PC-3 (cell line): Measurements from ENCODE around the gene RNF148. TPM values are rescaled to one million over a fixed set of nuclear protein-coding genes. Genes with fewer than 3 reads are reported as not detected.

ENCODE experiments used
- ATAC-seq: fragments of 200-7000 bp; cut with Tn5 transposase; 2 replicates; pipeline ENCODE4 v1.9.1; 2020; ENCODE audit warnings: mild to moderate bottlenecking, moderate library complexity
- BruUV-seq: library from RNA; stranded (reverse); fragments of 400-500 nt; replicated peaks from 2 replicates; lab custom pipeline; 2021; lab: Mats Ljungman, UMichigan
- CTCF ChIA-PET: fragments of 300-600 bp; sonication (Branson Sonifier 250); formaldehyde crosslinking; loops from one replicate; lab custom pipeline; 2022; ENCODE audit warnings: antibody characterized with exemption; lab: Charles Lee
- POLR2A ChIA-PET: fragments of 300-600 bp; sonication (Branson Sonifier 250); formaldehyde crosslinking; loops from one replicate; lab custom pipeline; 2022; ENCODE audit warnings: antibody characterized with exemption; ENCODE audit not compliant: unreplicated experiment; lab: Charles Lee
- DNase-seq: peaks from one replicate; pipeline ENCODE4 v3.0.0-alpha.2; 2015
- H2AFZ ChIP-seq: fragments of 300-600 bp; sonication (generic); 2 replicates; pipeline ENCODE4 v1.6.0; 2016; ENCODE audit warnings: antibody characterized with exemption, low read length
- H3F3A ChIP-seq: fragments of 300-600 bp; sonication (generic); one replicate; pipeline ENCODE4 v1.6.0; 2017; ENCODE audit warnings: antibody characterized with exemption, low read length, control low read depth, mild to moderate bottlenecking; ENCODE audit not compliant: unreplicated experiment
- H3K27ac ChIP-seq: fragments of 300-600 bp; sonication (generic); 2 replicates; pipeline ENCODE4 v1.5.1; 2016; ENCODE audit warnings: mild to moderate bottlenecking, low read length
- H3K27me3 ChIP-seq: fragments of 300-600 bp; sonication (generic); 2 replicates; pipeline ENCODE4 v1.6.1; 2016; ENCODE audit warnings: low read length, mixed read lengths
- H3K36me3 ChIP-seq: fragments of 300-600 bp; sonication (generic); 2 replicates; pipeline ENCODE4 v1.6.1; 2016; ENCODE audit warnings: low read depth, mixed run types, low read length, mixed read lengths
- H3K4me1 ChIP-seq: fragments of 300-600 bp; sonication (generic); 2 replicates; pipeline ENCODE4 v1.5.1; 2016; ENCODE audit warnings: low read length; ENCODE audit not compliant: insufficient read depth
- H3K4me2 ChIP-seq: fragments of 300-600 bp; sonication (generic); 2 replicates; pipeline ENCODE4 v1.6.0; 2016; ENCODE audit warnings: low read length
- H3K4me3 ChIP-seq: fragments of 300-600 bp; sonication (generic); 2 replicates; pipeline ENCODE4 v1.5.1; 2016; ENCODE audit warnings: mild to moderate bottlenecking, low read length, mixed read lengths
- H3K79me2 ChIP-seq: fragments of 300-600 bp; sonication (generic); 2 replicates; pipeline ENCODE4 v1.6.1; 2017; ENCODE audit warnings: low read length, mixed read lengths
- H3K9ac ChIP-seq: fragments of 300-600 bp; sonication (generic); 2 replicates; pipeline ENCODE4 v1.6.0; 2016; ENCODE audit warnings: mild to moderate bottlenecking, low read length
- H3K9me2 ChIP-seq: fragments of 300-600 bp; sonication (generic); replicated peaks from 2 replicates; pipeline ENCODE4 v1.6.1; 2016; ENCODE audit warnings: mixed run types, low read length, mixed read lengths
- H3K9me3 ChIP-seq: fragments of 300-600 bp; sonication (generic); 2 replicates; pipeline ENCODE4 v1.6.1; 2016; ENCODE audit warnings: low read length, mixed read lengths
- H4K20me1 ChIP-seq: fragments of 300-600 bp; sonication (generic); 2 replicates; pipeline ENCODE4 v1.6.1; 2016; ENCODE audit warnings: low read length, mixed read lengths
- EZH2 ChIP-seq: fragments of 300-600 bp; sonication (generic); IDR thresholded peaks from one replicate; pipeline ENCODE4 v1.6.1; 2017; ENCODE audit warnings: antibody characterized with exemption, mild to moderate bottlenecking, low read length; ENCODE audit not compliant: unreplicated experiment
- EZH2phosphoT487 ChIP-seq: fragments of 300-600 bp; sonication (generic); IDR thresholded peaks from 2 replicates; pipeline ENCODE4 v1.6.1; 2018; ENCODE audit warnings: mild to moderate bottlenecking, antibody characterized with exemption, low read length, borderline replicate concordance
- intact Hi-C: fragments of 100-400 bp; cut with micrococcal nuclease; formaldehyde crosslinking; loops from 2 replicates; pipeline ENCODE4 v1.9.0; 2023
- total RNA-seq: library from RNA; depleted of rRNA; stranded (reverse); fragments of >200 nt; gene quantifications from 2 replicates; pipeline ENCODE4 v1.2.3, GENCODE V29; 2014
- TF ChIP-seq, protein P1 (sequence below): fragments of 300-600 bp; sonication (generic); conservative IDR thresholded peaks from 2 replicates; pipeline ENCODE4 v1.5.1; 2017; ENCODE audit warnings: antibody characterized with exemption, low read depth, mild to moderate bottlenecking, low read length

Gene RNF148
- total RNA-seq, 1 experiment from 2014 or later: 2.0 TPM

DNA sequence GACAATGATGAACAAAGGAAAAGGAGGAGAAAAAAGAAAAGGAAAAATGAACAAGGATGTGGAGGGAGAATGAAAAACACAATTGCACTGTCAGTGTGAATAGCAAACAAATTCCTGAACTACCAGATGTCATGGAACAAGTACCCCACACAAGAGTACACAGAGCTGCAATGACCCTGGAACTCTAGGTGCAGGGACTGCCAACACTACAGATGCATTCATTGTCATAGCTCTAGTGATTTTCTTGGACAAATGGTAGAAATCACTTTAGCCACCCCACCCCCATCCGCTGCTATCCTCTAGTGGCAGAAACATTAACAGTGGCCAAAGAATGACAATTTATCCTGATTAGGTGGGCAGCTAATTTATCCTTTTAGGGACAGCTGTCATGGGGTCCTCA, 6.9 kb downstream of the RNF148 start:
- Histone ChIP-seq H4K20me1 (no peaks in the 10 kb centered on the region), H3K9me3 (no peaks in the 10 kb centered on the region), H3K4me2 (no peak overlapping the region), H3K27ac (no peak overlapping the region), H3F3A (no peaks in the 10 kb centered on the region), H3K4me1 (no peaks in the 10 kb centered on the region), H3K4me3 (no peak overlapping the region), H2AFZ (no peak overlapping the region), H3K36me3 (no peaks in the 10 kb centered on the region), H3K9ac (no peak overlapping the region), H3K27me3 (no peaks in the 10 kb centered on the region), H3K79me2 (no peaks in the 10 kb centered on the region), H3K9me2 (no peaks in the 10 kb centered on the region)
- ATAC-seq: no peak
- CTCF ChIA-PET: no interaction called here
- intact Hi-C loops: no loop called here
- no peak for DNase-seq
- POLR2A ChIA-PET: interaction anchor here (0.6 kb wide), 1 partner anchor 38 kb away, joined by 12 read pairs; no protein-coding TSS in a partner anchor
- no peak for TF ChIP-seq EZH2phosphoT487
- TF ChIP-seq EZH2: no peak
- TF ChIP-seq, protein P1, sequence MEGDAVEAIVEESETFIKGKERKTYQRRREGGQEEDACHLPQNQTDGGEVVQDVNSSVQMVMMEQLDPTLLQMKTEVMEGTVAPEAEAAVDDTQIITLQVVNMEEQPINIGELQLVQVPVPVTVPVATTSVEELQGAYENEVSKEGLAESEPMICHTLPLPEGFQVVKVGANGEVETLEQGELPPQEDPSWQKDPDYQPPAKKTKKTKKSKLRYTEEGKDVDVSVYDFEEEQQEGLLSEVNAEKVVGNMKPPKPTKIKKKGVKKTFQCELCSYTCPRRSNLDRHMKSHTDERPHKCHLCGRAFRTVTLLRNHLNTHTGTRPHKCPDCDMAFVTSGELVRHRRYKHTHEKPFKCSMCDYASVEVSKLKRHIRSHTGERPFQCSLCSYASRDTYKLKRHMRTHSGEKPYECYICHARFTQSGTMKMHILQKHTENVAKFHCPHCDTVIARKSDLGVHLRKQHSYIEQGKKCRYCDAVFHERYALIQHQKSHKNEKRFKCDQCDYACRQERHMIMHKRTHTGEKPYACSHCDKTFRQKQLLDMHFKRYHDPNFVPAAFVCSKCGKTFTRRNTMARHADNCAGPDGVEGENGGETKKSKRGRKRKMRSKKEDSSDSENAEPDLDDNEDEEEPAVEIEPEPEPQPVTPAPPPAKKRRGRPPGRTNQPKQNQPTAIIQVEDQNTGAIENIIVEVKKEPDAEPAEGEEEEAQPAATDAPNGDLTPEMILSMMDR: no peak
- no TSS peak for BruUV-seq

GRCh38 chr7:122694697-122695096, 8.0 kb downstream of the RNF148 start:
- no peak overlapping the region for H3K4me2 ChIP-seq
- no peaks in the 10 kb centered on the region for H3F3A ChIP-seq
- no peaks in the 10 kb centered on the region for H3K36me3 ChIP-seq
- DNase-seq (no peak), ATAC-seq (no peak)
- BruUV-seq: no TSS peak
- H3K79me2 ChIP-seq: no peaks in the 10 kb centered on the region
- TF ChIP-seq EZH2phosphoT487: no peak
- no peak for TF ChIP-seq EZH2
- TF ChIP-seq, protein P1: no peak
- H3K4me3 ChIP-seq: no peak overlapping the region
- H3K9ac ChIP-seq: no peak overlapping the region
- no peaks in the 10 kb centered on the region for H3K4me1 ChIP-seq
- no peaks in the 10 kb centered on the region for H3K9me3 ChIP-seq
- H3K27me3 ChIP-seq: no peaks in the 10 kb centered on the region
- POLR2A ChIA-PET: no interaction called here
- no peaks in the 10 kb centered on the region for H4K20me1 ChIP-seq
- no peak overlapping the region for H2AFZ ChIP-seq
- no peaks in the 10 kb centered on the region for H3K9me2 ChIP-seq
- H3K27ac ChIP-seq: no peak overlapping the region
- CTCF ChIA-PET: no interaction called here
- intact Hi-C loops: no loop called here

DNA sequence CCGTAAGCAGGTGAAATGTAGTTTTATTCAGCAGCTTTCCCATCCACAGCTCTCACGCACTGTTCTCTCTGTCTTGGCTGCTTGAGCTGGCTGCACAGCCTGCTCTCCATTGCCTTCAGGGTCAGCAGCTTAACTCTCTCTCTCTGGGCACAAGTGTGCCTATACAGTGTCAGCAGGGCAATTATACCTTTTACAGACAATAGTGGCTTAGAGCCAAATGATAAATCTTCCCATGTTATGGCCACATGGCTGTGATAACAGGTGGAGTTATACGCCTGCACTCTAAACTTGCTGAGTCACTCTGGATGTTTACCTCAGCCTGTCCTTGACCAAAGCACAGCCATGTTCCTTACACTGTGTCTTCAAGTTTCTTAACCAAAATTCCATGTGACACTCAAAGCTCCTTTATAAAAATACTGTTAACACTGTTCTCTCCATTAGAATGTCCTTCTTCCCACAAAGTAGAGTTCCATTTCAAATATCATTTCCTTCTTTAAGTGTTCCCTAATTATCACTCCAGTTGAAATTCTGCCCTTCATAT, 9.9 kb downstream of the RNF148 start:
- Histone ChIP-seq H3F3A (no peaks in the 10 kb centered on the region), H3K27me3 (no peaks in the 10 kb centered on the region), H3K27ac (no peak overlapping the region), H3K4me1 (no peaks in the 10 kb centered on the region), H3K4me2 (no peak overlapping the region), H3K79me2 (no peaks in the 10 kb centered on the region), H3K9me2 (no peaks in the 10 kb centered on the region), H4K20me1 (no peaks in the 10 kb centered on the region), H3K36me3 (no peaks in the 10 kb centered on the region), H3K4me3 (no peak overlapping the region), H2AFZ (no peak overlapping the region), H3K9me3 (no peaks in the 10 kb centered on the region), H3K9ac (no peak overlapping the region)
- CTCF ChIA-PET: no interaction called here
- ATAC-seq (no peak), DNase-seq (no peak)
- TF ChIP-seq EZH2phosphoT487: no peak
- TF ChIP-seq EZH2: no peak
- TF ChIP-seq, protein P1: no peak
- BruUV-seq: no TSS peak
- intact Hi-C loops: no loop called here
- POLR2A ChIA-PET: interaction anchor here (0.7 kb wide), 1 partner anchor 1742 kb away, joined by 4 read pairs; no protein-coding TSS in a partner anchor
